Astrocyte (in vitro differentiated cells and primary cell): ENCODE results near the gene SPRED2. TPM values are rescaled to one million over a fixed set of nuclear protein-coding genes. Genes with fewer than 3 reads are reported as not detected.
A peak's percentile ranks its signal among the peaks of the same experiment; 100 is the strongest.

Source experiments
- DNase-seq: peaks from one replicate; pipeline ENCODE4 v3.0.0-alpha.2; 2010; ENCODE audit warnings: low read depth
- FAIRE-seq: peaks from 2 replicates; lab custom pipeline; 2011; peaks lifted over from hg19 to GRCh38; lab: Jason Lieb, UNC
- H2AFZ ChIP-seq: 2 replicates; pipeline ENCODE4 v1.6.0; 2012; ENCODE audit warnings: low read depth, low read length, inconsistent platforms
- H3K27ac ChIP-seq: 2 replicates; pipeline ENCODE4 v1.5.1; 2011; ENCODE audit warnings: low read depth, low read length, inconsistent platforms
- H3K27me3 ChIP-seq: 2 replicates; pipeline ENCODE4 v1.6.0; 2011; ENCODE audit warnings: low read length, inconsistent platforms; ENCODE audit not compliant: insufficient read depth
- H3K36me3 ChIP-seq: 2 replicates; pipeline ENCODE4 v1.5.1; 2011; ENCODE audit warnings: low read length, inconsistent platforms; ENCODE audit not compliant: insufficient read depth
- H3K4me1 ChIP-seq: 2 replicates; pipeline ENCODE4 v1.5.1; 2011; ENCODE audit warnings: low read length, inconsistent platforms; ENCODE audit not compliant: insufficient read depth
- H3K4me2 ChIP-seq: 2 replicates; pipeline ENCODE4 v1.6.0; 2012; ENCODE audit warnings: low read length, inconsistent platforms
- H3K4me3 ChIP-seq: 2 replicates; pipeline ENCODE4 v1.5.1; 2011; ENCODE audit warnings: low read depth, mild to moderate bottlenecking, low read length, inconsistent platforms; ENCODE audit not compliant: insufficient read depth
- H3K79me2 ChIP-seq: 2 replicates; pipeline ENCODE4 v1.6.0; 2012; ENCODE audit warnings: mild to moderate bottlenecking, low read length, inconsistent platforms; ENCODE audit not compliant: insufficient read depth
- H3K9ac ChIP-seq: 2 replicates; pipeline ENCODE4 v1.6.0; 2012; ENCODE audit warnings: mild to moderate bottlenecking, low read length, inconsistent platforms
- H3K9me3 ChIP-seq: 2 replicates; pipeline ENCODE4 v1.5.1; 2012; ENCODE audit warnings: low read depth, mild to moderate bottlenecking, low read length, inconsistent platforms; ENCODE audit not compliant: insufficient read depth
- H4K20me1 ChIP-seq: 2 replicates; pipeline ENCODE4 v1.6.0; 2012; ENCODE audit warnings: low read length, inconsistent platforms; ENCODE audit not compliant: insufficient read depth
- H3K27ac Mint-ChIP-seq: one replicate; pipeline ENCODE4 v1.8.0; 2021; ENCODE audit warnings: mild to moderate bottlenecking, mixed read lengths; ENCODE audit not compliant: unreplicated experiment
- H3K27me3 Mint-ChIP-seq: one replicate; pipeline ENCODE4 v1.8.0; 2021; ENCODE audit warnings: low read depth, mixed read lengths; ENCODE audit not compliant: unreplicated experiment
- H3K36me3 Mint-ChIP-seq: one replicate; pipeline ENCODE4 v1.8.0; 2021; ENCODE audit warnings: low read depth, mixed read lengths; ENCODE audit not compliant: unreplicated experiment
- H3K4me1 Mint-ChIP-seq: one replicate; pipeline ENCODE4 v1.8.0; 2021; ENCODE audit warnings: low read depth, mixed read lengths; ENCODE audit not compliant: unreplicated experiment
- H3K4me3 Mint-ChIP-seq: one replicate; pipeline ENCODE4 v1.8.0; 2021; ENCODE audit warnings: mild to moderate bottlenecking, moderate library complexity, mixed read lengths; ENCODE audit not compliant: unreplicated experiment
- H3K9me3 Mint-ChIP-seq: one replicate; pipeline ENCODE4 v1.8.0; 2021; ENCODE audit warnings: mild to moderate bottlenecking, mixed read lengths; ENCODE audit not compliant: unreplicated experiment
- CTCF ChIP-seq: IDR thresholded peaks from 2 replicates; pipeline ENCODE4 v1.5.1; 2011; ENCODE audit warnings: low read depth, mild to moderate bottlenecking, inconsistent platforms, low read length, moderate library complexity; ENCODE audit not compliant: insufficient read depth
- EZH2 ChIP-seq: IDR thresholded peaks from 2 replicates; pipeline ENCODE4 v1.6.1; 2012; ENCODE audit warnings: mild to moderate bottlenecking, low read length, inconsistent platforms; ENCODE audit not compliant: insufficient read depth
- total RNA-seq: library from RNA; stranded (reverse); gene quantifications from 2 replicates; pipeline ENCODE4 v1.2.1, GENCODE V29; 2021

SPRED2 gene
- total RNA-seq, 1 donor from 2014 or later, result 47.3 TPM

GRCh38 chr2:65375723-65376122 is 56.7 kb downstream of the SPRED2 start:
- H3K27me3 Mint-ChIP-seq, result no peaks in the 10 kb centered on the region
- Histone ChIP-seq H3K36me3 (no peaks in the 10 kb centered on the region), H3K4me2 (no peak overlapping the region), H3K27me3 (no peaks in the 10 kb centered on the region), H3K79me2 (peaks cover 85% of the 10 kb centered on the region), H3K4me1 (peaks cover 35% of the 10 kb centered on the region), H3K9ac (no peak overlapping the region), H2AFZ (no peak overlapping the region), H3K4me3 (no peak overlapping the region), H4K20me1 (peaks cover 48% of the 10 kb centered on the region), H3K9me3 (no peaks in the 10 kb centered on the region), H3K27ac (no peak overlapping the region)
- peak overlapping the region; percentile 41 for H3K27ac Mint-ChIP-seq
- H3K9me3 Mint-ChIP-seq, result no peaks in the 10 kb centered on the region
- H3K4me3 Mint-ChIP-seq, result no peak overlapping the region
- no peak for TF ChIP-seq EZH2
- no peak for TF ChIP-seq CTCF
- peaks cover 81% of the 10 kb centered on the region for H3K4me1 Mint-ChIP-seq
- FAIRE-seq (no peak), DNase-seq (no peak)
- peaks cover 5% of the 10 kb centered on the region for H3K36me3 Mint-ChIP-seq

- H3K4me1 ChIP-seq, result peaks cover 31% of the 10 kb centered on the region
- Mint-ChIP-seq H3K9me3 (no peaks in the 10 kb centered on the region), H3K4me3 (no peak overlapping the region), H3K27ac (no peak overlapping the region), H3K36me3 (peaks cover 5% of the 10 kb centered on the region), H3K4me1 (peaks cover 80% of the 10 kb centered on the region), H3K27me3 (no peaks in the 10 kb centered on the region)
- no peaks in the 10 kb centered on the region for H3K27me3 ChIP-seq
- H3K9ac ChIP-seq, result no peak overlapping the region
- FAIRE-seq, result no peak
- H3K9me3 ChIP-seq, result no peaks in the 10 kb centered on the region
- H2AFZ ChIP-seq, result no peak overlapping the region
- H3K4me3 ChIP-seq, result no peak overlapping the region
- no peaks in the 10 kb centered on the region for H3K36me3 ChIP-seq
- no peak for DNase-seq
- no peak overlapping the region for H3K4me2 ChIP-seq
- H4K20me1 ChIP-seq, result peaks cover 54% of the 10 kb centered on the region
- H3K79me2 ChIP-seq, result peaks cover 89% of the 10 kb centered on the region
- TF ChIP-seq CTCF (no peak), EZH2 (no peak)
- no peak overlapping the region for H3K27ac ChIP-seq
Observed at GRCh38 chr2:65374999-65375398, 57.4 kb downstream of the SPRED2 start.

DNA sequence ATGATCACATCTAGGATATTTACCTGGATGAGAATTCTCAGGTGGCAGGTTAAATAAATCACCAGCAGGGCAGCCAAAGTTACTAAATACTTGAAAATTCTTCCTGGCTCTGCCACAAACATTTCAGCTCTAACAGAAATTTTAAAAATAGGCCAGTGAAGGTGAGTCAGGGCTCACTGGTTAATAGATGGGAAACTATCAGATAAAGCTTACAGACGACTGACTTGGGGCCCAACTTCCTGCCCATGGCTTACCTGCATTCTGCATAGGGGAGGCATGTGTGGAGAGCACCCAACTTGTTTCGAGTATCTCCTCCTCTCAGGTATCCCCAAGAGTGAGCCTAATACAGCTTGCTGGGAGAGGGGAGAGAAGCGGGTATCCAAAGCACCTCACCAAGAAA is 57.8 kb downstream of the SPRED2 start:
- no peak for TF ChIP-seq CTCF
- TF ChIP-seq EZH2, result no peak
- peaks cover 49% of the 10 kb centered on the region for H4K20me1 ChIP-seq
- no peaks in the 10 kb centered on the region for H3K27me3 ChIP-seq
- peaks cover 27% of the 10 kb centered on the region for H3K4me1 ChIP-seq
- Mint-ChIP-seq H3K4me3 (no peak overlapping the region), H3K9me3 (no peaks in the 10 kb centered on the region), H3K4me1 (peaks cover 81% of the 10 kb centered on the region), H3K27ac (no peak overlapping the region), H3K27me3 (no peaks in the 10 kb centered on the region), H3K36me3 (peaks cover 5% of the 10 kb centered on the region)
- no peak overlapping the region for H2AFZ ChIP-seq
- H3K36me3 ChIP-seq, result no peaks in the 10 kb centered on the region
- no peak overlapping the region for H3K27ac ChIP-seq
- peaks cover 89% of the 10 kb centered on the region for H3K79me2 ChIP-seq
- no peak for DNase-seq
- H3K4me2 ChIP-seq, result no peak overlapping the region
- H3K9me3 ChIP-seq, result no peaks in the 10 kb centered on the region
- H3K9ac ChIP-seq, result no peak overlapping the region
- H3K4me3 ChIP-seq, result no peak overlapping the region
- FAIRE-seq, result no peak
